ENCODE data around the gene RGS7. TPM values are rescaled to one million over a fixed set of nuclear protein-coding genes. Genes with fewer than 3 reads are reported as not detected.

Gene RGS7
- total RNA-seq, 2 experiments from 2014 or later: not detected

DNA sequence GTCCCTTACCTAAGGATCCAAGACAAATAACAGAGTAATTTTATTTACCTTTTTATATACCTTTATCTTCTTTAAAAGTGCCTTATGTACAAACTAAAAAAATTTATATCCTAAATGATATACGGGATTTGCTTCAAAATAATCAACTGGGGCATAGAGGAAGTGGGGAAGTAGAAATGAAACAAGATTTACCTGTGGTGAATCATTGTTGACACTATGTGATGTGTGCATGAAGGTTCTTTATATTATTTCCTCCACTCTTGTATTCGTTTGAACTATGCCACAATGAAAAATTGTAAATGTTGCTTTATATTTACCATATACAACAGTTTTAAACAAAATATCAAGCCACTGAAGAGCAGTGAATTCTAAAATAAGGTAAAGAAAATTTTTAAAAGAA lies 13.0 kb downstream of the RGS7 start:
- no peaks in the 10 kb centered on the region for H3K4me1 ChIP-seq (ENCODE audit: insufficient read depth, low read length, poor library complexity, severe bottlenecking)
- H2AFZ ChIP-seq (ENCODE audit: low read length): no peak overlapping the region
- ChIA-PET CTCF (ENCODE audit: unreplicated experiment) (no interaction called here), POLR2A (no interaction called here)
- no peak overlapping the region for H3K4me3 ChIP-seq (ENCODE audit: low read depth, low read length, poor library complexity, severe bottlenecking)
- H3K27ac ChIP-seq (ENCODE audit: low read depth, low read length, poor library complexity, severe bottlenecking): no peak overlapping the region
- H3K36me3 ChIP-seq (ENCODE audit: insufficient read depth, low read length): no peaks in the 10 kb centered on the region
- no peaks in the 10 kb centered on the region for H3K79me2 ChIP-seq (ENCODE audit: insufficient read depth, low read depth, low read length)
- H4K20me1 ChIP-seq (ENCODE audit: insufficient read depth, low read length): no peaks in the 10 kb centered on the region
- no peak overlapping the region for H3K4me2 ChIP-seq (ENCODE audit: low read length)
- H3K9me3 ChIP-seq (ENCODE audit: low read length): no peaks in the 10 kb centered on the region
- intact Hi-C loops (cut with micrococcal nuclease; ENCODE audit: unreplicated experiment): no loop called here
- no peak for DNase-seq (ENCODE audit: low spot score)
- TF ChIP-seq, protein P1, sequence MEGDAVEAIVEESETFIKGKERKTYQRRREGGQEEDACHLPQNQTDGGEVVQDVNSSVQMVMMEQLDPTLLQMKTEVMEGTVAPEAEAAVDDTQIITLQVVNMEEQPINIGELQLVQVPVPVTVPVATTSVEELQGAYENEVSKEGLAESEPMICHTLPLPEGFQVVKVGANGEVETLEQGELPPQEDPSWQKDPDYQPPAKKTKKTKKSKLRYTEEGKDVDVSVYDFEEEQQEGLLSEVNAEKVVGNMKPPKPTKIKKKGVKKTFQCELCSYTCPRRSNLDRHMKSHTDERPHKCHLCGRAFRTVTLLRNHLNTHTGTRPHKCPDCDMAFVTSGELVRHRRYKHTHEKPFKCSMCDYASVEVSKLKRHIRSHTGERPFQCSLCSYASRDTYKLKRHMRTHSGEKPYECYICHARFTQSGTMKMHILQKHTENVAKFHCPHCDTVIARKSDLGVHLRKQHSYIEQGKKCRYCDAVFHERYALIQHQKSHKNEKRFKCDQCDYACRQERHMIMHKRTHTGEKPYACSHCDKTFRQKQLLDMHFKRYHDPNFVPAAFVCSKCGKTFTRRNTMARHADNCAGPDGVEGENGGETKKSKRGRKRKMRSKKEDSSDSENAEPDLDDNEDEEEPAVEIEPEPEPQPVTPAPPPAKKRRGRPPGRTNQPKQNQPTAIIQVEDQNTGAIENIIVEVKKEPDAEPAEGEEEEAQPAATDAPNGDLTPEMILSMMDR (conservative IDR thresholded peaks at IDR 0.05; ENCODE audit: low read length): no peak
- TF ChIP-seq EZH2phosphoT487 (IDR thresholded peaks at IDR 0.05; ENCODE audit: borderline replicate concordance, low read depth, low read length): no peak
- no TSS peak for BruUV-seq (replicated peaks)
- H3K9me2 ChIP-seq (ENCODE audit: insufficient read depth, low read length): no peaks in the 10 kb centered on the region

DNA sequence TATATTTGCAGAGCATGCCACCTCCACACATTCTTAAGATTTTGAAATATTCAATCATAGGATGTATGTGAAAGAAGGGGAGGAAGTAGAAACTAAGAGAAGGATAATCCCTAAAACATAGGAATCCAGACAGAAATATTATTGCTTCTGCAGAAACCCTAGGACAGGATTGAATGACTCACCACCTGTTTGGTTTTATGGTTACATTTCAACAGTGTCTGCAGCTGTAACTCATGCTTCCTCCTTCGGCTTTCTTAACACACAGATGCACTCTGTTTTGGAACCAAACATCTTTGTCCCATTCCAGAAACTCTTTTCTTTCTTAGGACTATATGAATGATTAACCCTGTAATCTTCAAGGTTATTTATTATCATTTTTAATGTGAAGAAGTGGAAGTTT lies 20.7 kb downstream of the RGS7 start:
- CTCF ChIA-PET (ENCODE audit: unreplicated experiment): no interaction called here
- Histone ChIP-seq H3K79me2 (ENCODE audit: insufficient read depth, low read depth, low read length) (no peaks in the 10 kb centered on the region), H3K4me3 (ENCODE audit: low read depth, low read length, poor library complexity, severe bottlenecking) (no peak overlapping the region), H3K9me3 (ENCODE audit: low read length) (no peaks in the 10 kb centered on the region), H3K4me2 (ENCODE audit: low read length) (no peak overlapping the region), H2AFZ (ENCODE audit: low read length) (no peak overlapping the region), H3K4me1 (ENCODE audit: insufficient read depth, low read length, poor library complexity, severe bottlenecking) (no peaks in the 10 kb centered on the region), H3K27ac (ENCODE audit: low read depth, low read length, poor library complexity, severe bottlenecking) (no peak overlapping the region), H3K36me3 (ENCODE audit: insufficient read depth, low read length) (no peaks in the 10 kb centered on the region), H4K20me1 (ENCODE audit: insufficient read depth, low read length) (no peaks in the 10 kb centered on the region), H3K9me2 (ENCODE audit: insufficient read depth, low read length) (no peaks in the 10 kb centered on the region)
- no peak for TF ChIP-seq EZH2phosphoT487 (IDR thresholded peaks at IDR 0.05; ENCODE audit: borderline replicate concordance, low read depth, low read length)
- TF ChIP-seq, protein P1 (conservative IDR thresholded peaks at IDR 0.05; ENCODE audit: low read length): no peak
- DNase-seq (ENCODE audit: low spot score): no peak
- intact Hi-C loops (cut with micrococcal nuclease; ENCODE audit: unreplicated experiment): no loop called here
- POLR2A ChIA-PET: no interaction called here
- no TSS peak for BruUV-seq (replicated peaks)

DNA sequence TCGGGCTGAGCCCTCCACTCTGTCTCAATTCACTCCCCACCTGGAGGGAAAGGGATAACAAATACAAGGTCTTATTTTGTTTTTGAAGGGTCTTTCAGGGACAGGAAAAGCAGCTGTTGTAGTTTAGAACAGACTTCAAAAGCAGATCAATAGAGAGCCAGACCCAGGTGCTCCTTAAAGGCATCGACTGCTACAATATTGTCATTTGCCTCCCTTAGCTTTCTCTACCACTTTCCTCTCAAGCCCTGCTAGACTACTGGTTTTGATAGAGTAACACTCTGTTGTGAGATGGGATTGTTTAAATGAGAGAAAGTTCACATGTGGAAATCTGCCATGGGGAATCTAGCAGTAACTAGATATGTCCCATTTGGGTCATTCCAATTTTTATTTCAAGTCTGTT lies 24.0 kb downstream of the RGS7 start:
- intact Hi-C loops (cut with micrococcal nuclease; ENCODE audit: unreplicated experiment): no loop called here
- POLR2A ChIA-PET: no interaction called here
- no peaks in the 10 kb centered on the region for H3K4me1 ChIP-seq (ENCODE audit: insufficient read depth, low read length, poor library complexity, severe bottlenecking)
- H2AFZ ChIP-seq (ENCODE audit: low read length): no peak overlapping the region
- no peak for DNase-seq (ENCODE audit: low spot score)
- H4K20me1 ChIP-seq (ENCODE audit: insufficient read depth, low read length): no peaks in the 10 kb centered on the region
- no peak overlapping the region for H3K27ac ChIP-seq (ENCODE audit: low read depth, low read length, poor library complexity, severe bottlenecking)
- H3K4me3 ChIP-seq (ENCODE audit: low read depth, low read length, poor library complexity, severe bottlenecking): no peak overlapping the region
- H3K9me2 ChIP-seq (ENCODE audit: insufficient read depth, low read length): no peaks in the 10 kb centered on the region
- CTCF ChIA-PET (ENCODE audit: unreplicated experiment): no interaction called here
- H3K79me2 ChIP-seq (ENCODE audit: insufficient read depth, low read depth, low read length): no peaks in the 10 kb centered on the region
- no peaks in the 10 kb centered on the region for H3K9me3 ChIP-seq (ENCODE audit: low read length)
- TF ChIP-seq, protein P1 (conservative IDR thresholded peaks at IDR 0.05; ENCODE audit: low read length): no peak
- no peak for TF ChIP-seq EZH2phosphoT487 (IDR thresholded peaks at IDR 0.05; ENCODE audit: borderline replicate concordance, low read depth, low read length)
- no peak overlapping the region for H3K4me2 ChIP-seq (ENCODE audit: low read length)
- H3K36me3 ChIP-seq (ENCODE audit: insufficient read depth, low read length): no peaks in the 10 kb centered on the region
- BruUV-seq (replicated peaks): no TSS peak
